Natural killer cell (primary cell): ENCODE results near the gene ZNF26. TPM values are rescaled to one million over a fixed set of nuclear protein-coding genes. Genes with fewer than 3 reads are reported as not detected.

Experiments used
- ATAC-seq, 3 donors: fragments of 150-1000 bp in 2 of 3; fragments of 200-7000 bp in 1 of 3; cut with Tn5 transposase; 1 replicate in 1 of 3; 2 replicates in 2 of 3; pipeline ENCODE4 v1.10.0; 2021; ENCODE audit warnings: mild to moderate bottlenecking in 2 of 3, moderate library complexity in 2 of 3
- DNase-seq, 2 donors: peaks; one replicate each; pipeline versions ENCODE4 v3.0.0 to v3.0.0-alpha.2; 2013 to 2021; ENCODE audit warnings: mixed read lengths in 1 of 2
- H3K27ac ChIP-seq: one replicate; pipeline ENCODE4 v1.5.1; 2013; ENCODE audit warnings: mild to moderate bottlenecking, low read length
- H3K27me3 ChIP-seq: one replicate; pipeline ENCODE4 v1.6.1; 2013; ENCODE audit warnings: low read length; ENCODE audit not compliant: control insufficient read depth, insufficient read depth
- H3K36me3 ChIP-seq: one replicate; pipeline ENCODE4 v1.6.1; 2013; ENCODE audit warnings: low read length; ENCODE audit not compliant: control insufficient read depth, insufficient read depth
- H3K4me1 ChIP-seq: one replicate; pipeline ENCODE4 v1.6.1; 2013; ENCODE audit warnings: low read length; ENCODE audit not compliant: control insufficient read depth, insufficient read depth
- H3K4me3 ChIP-seq: one replicate; pipeline ENCODE4 v1.5.1; 2013; ENCODE audit warnings: low read length
- H3K9me3 ChIP-seq: one replicate; pipeline ENCODE4 v1.6.1; 2013; ENCODE audit warnings: low read length; ENCODE audit not compliant: control insufficient read depth, insufficient read depth
- H3K27ac Mint-ChIP-seq, 2 donors: one replicate each; pipeline ENCODE4 v1.8.0; 2022; ENCODE audit warnings: mild to moderate bottlenecking in 2 of 2, mixed read lengths in 2 of 2, moderate library complexity in 1 of 2
- H3K27me3 Mint-ChIP-seq, 2 donors: one replicate each; pipeline ENCODE4 v1.8.0; 2022; ENCODE audit warnings: low read depth in 2 of 2, mixed read lengths in 2 of 2
- H3K36me3 Mint-ChIP-seq: one replicate; pipeline ENCODE4 v1.8.0; 2022; ENCODE audit warnings: mixed read lengths
- H3K4me1 Mint-ChIP-seq, 2 donors: one replicate each; pipeline ENCODE4 v1.8.0; 2022; ENCODE audit warnings: mixed read lengths in 2 of 2
- H3K4me3 Mint-ChIP-seq: one replicate; pipeline ENCODE4 v1.8.0; 2022; ENCODE audit warnings: mild to moderate bottlenecking, moderate library complexity, mixed read lengths
- H3K9me3 Mint-ChIP-seq, 2 donors: one replicate each; pipeline ENCODE4 v1.8.0; 2022; ENCODE audit warnings: mixed read lengths in 2 of 2
- CTCF ChIP-seq: fragments of 200-600 bp; IDR thresholded peaks from one replicate; pipeline ENCODE4 v1.8.0; 2022; ENCODE audit warnings: antibody characterized with exemption
- WGBS: methylation state at CpG from one replicate; pipeline ENCODE4 v1.1.7; 2013; ENCODE audit warnings: missing lambda C conversion rate; ENCODE audit not compliant: insufficient coverage; 5-methylcytosine and 5-hydroxymethylcytosine counted together
- intact Hi-C: fragments of 100-400 bp; cut with micrococcal nuclease; formaldehyde crosslinking; loops from one replicate; pipeline ENCODE4 v1.14.2; 2022
- total RNA-seq, 4 donors: library from RNA; stranded (reverse); fragments of 120-200 nt in 1 of 4; gene quantifications; one replicate each; pipeline versions ENCODE4 v1.2.3 to v1.2.4, GENCODE V29; 2013 to 2022

The ZNF26 gene
- total RNA-seq, 3 donors from 2014 or later (not counting 1 experiment from before 2014, with no cell fraction given): 38.7 to 45.1 (median 43.0) TPM

GRCh38 chr12:133073836-133074235 is 87.7 kb downstream of the ZNF26 start:
- WGBS: no CpG with 5 or more reads among the region's 2 CpGs
- Histone ChIP-seq H3K4me1 (no peaks in the 10 kb centered on the region), H3K36me3 (no peaks in the 10 kb centered on the region), H3K27me3 (no peaks in the 10 kb centered on the region), H3K4me3 (no peak overlapping the region), H3K27ac (no peak overlapping the region), H3K9me3 (peaks cover 68% of the 10 kb centered on the region)
- H3K27ac Mint-ChIP-seq: no peak overlapping the region
- H3K36me3 Mint-ChIP-seq: peaks cover 37% of the 10 kb centered on the region
- H3K27me3 Mint-ChIP-seq: peaks cover 0 to 2% of the 10 kb centered on the region in 2 donors
- no peaks in the 10 kb centered on the region for H3K4me1 Mint-ChIP-seq
- no peak for TF ChIP-seq CTCF
- intact Hi-C loops: no loop called here
- DNase-seq (no peak), ATAC-seq (no peak)
- H3K4me3 Mint-ChIP-seq: no peak overlapping the region
- H3K9me3 Mint-ChIP-seq: peaks cover 19 to 28% of the 10 kb centered on the region in 2 donors

Other genes starting within 250 kb of the ZNF26 start
- 10 to 100 TPM; 67.3 to 86.4 (median 84.6) TPM for gene ANKLE2, start 224.5 kb upstream of the ZNF26 start, total RNA-seq
- 10 to 100 TPM; 39.1 to 54.3 (median 50.9) TPM for gene GOLGA3, start 157.5 kb upstream of the ZNF26 start, total RNA-seq
- gene CHFR, start 98.8 kb upstream of the ZNF26 start, total RNA-seq: 100 to 1,000 TPM; 161 to 170 (median 168) TPM
- 10 to 100 TPM in 1 of 3 donors, 1 to 10 TPM in 2; 6.0 to 15.8 (median 7.6) TPM for gene ZNF605, start 30.1 kb upstream of the ZNF26 start, total RNA-seq
- gene ZNF84, start 51.1 kb downstream of the ZNF26 start, total RNA-seq: 10 to 100 TPM; 23.4 to 31.1 (median 26.1) TPM
- gene ZNF140, start 94.6 kb downstream of the ZNF26 start, total RNA-seq: 10 to 100 TPM in 1 of 3 donors, 1 to 10 TPM in 2; 8.8 to 15.4 (median 9.9) TPM
- gene ZNF891, start 143.9 kb downstream of the ZNF26 start, total RNA-seq: 1 to 10 TPM; 1.9 to 3.1 (median 2.3) TPM
- gene ZNF10, start 144.3 kb downstream of the ZNF26 start, total RNA-seq: 10 to 100 TPM; 12.9 to 27.9 (median 26.0) TPM
- gene ZNF268, start 195.1 kb downstream of the ZNF26 start, total RNA-seq: 10 to 100 TPM; 12.7 to 17.5 (median 14.3) TPM
- not detected for gene ANHX, start 249.5 kb downstream of the ZNF26 start, total RNA-seq